IPS-15b (cell line): ENCODE measurements around the gene PDGFC.

Source experiments
- H3K27me3 ChIP-seq: one replicate; pipeline ENCODE4 v1.6.1; 2013; ENCODE audit warnings: low read length; ENCODE audit not compliant: control insufficient read depth, insufficient read depth
- H3K36me3 ChIP-seq: one replicate; pipeline ENCODE4 v1.6.1; 2013; ENCODE audit warnings: low read length; ENCODE audit not compliant: control insufficient read depth, insufficient read depth
- H3K4me1 ChIP-seq: one replicate; pipeline ENCODE4 v1.6.1; 2013; ENCODE audit warnings: mild to moderate bottlenecking, low read length; ENCODE audit not compliant: control insufficient read depth, insufficient read depth
- H3K4me3 ChIP-seq: one replicate; pipeline ENCODE4 v1.5.1; 2013; ENCODE audit warnings: low read depth, low read length
- H3K9ac ChIP-seq: one replicate; pipeline ENCODE4 v1.6.1; 2013; ENCODE audit warnings: low read depth, mild to moderate bottlenecking, low read length
- H3K9me3 ChIP-seq: one replicate; pipeline ENCODE4 v1.6.1; 2013; ENCODE audit warnings: mild to moderate bottlenecking, low read length; ENCODE audit not compliant: control insufficient read depth, insufficient read depth

The PDGFC gene

DNA sequence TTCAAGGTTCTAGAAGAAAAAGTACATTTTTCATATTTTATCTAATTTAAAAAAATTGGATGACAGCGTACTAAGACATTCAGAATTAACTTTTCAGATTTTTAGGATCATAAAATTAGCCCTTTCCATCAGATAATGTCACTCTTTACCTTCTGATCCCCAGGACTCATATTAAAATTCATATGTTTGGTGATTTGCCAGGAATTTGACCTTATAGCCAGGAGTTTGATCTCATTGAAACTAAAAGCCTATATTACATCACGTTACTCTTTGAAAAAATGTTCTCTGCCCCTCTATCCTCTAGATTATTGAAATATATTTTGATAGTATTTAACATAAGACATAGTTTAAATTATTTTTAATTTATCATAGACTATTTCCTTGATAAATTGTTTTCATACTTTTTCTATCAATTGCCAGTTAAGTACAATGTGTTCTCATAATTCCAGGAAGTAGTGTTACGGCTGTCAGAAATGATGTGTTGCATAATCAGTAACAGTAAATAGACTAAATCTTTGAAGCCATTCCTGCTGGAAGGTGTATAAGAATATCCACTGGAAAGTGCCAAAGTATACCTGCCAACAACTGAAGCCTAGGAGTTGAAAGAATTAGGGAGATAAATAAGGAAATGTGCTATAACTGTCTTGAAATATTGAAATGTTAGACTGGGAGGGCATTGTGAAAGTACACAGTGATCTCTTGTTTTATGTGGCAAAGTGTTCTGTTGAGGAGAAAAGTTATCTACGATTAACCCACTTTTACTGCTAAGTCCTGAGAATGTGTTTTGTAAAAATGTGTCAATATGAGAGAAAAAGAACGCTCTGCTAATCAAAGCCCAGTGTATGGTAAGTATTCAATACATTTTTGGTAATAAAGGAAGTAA lies 32.9 kb upstream of the PDGFC start:
- no peaks in the 10 kb centered on the region for H3K36me3 ChIP-seq
- H3K4me1 ChIP-seq: no peaks in the 10 kb centered on the region
- H3K27me3 ChIP-seq: no peaks in the 10 kb centered on the region
- H3K9me3 ChIP-seq: no peaks in the 10 kb centered on the region
- no peak overlapping the region for H3K4me3 ChIP-seq
- no peak overlapping the region for H3K9ac ChIP-seq

DNA sequence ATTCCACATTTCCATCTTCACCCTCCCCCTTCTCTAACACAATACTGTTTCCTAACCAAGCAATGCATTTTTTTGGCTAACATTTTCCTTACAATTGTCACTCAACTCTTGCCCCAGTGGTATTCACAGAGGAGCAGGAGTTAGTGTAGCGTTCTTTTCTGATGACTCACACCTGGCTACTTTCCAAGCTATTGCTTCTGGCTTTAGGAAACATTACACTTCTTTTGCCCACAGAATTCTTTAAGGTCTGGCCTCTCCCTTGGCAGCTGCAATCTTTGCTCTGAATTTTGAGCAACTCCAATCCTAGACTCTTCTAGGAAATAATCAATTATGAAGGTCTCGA lies 27.5 kb upstream of the PDGFC start:
- Histone ChIP-seq H3K9ac (no peak overlapping the region), H3K36me3 (no peaks in the 10 kb centered on the region), H3K4me3 (no peak overlapping the region)

GRCh38 chr4:156998500-156999174 lies 27.0 kb upstream of the PDGFC start:
- Histone ChIP-seq H3K9me3 (no peaks in the 10 kb centered on the region), H3K4me3 (no peak overlapping the region)

More for the DNA sequence above, 27.5 kb upstream of the PDGFC start:
- H3K9me3 ChIP-seq: no peaks in the 10 kb centered on the region
- no peaks in the 10 kb centered on the region for H3K27me3 ChIP-seq
- no peaks in the 10 kb centered on the region for H3K4me1 ChIP-seq

GRCh38 chr4:156992943-156993342 lies 21.3 kb upstream of the PDGFC start:
- no peak overlapping the region for H3K4me3 ChIP-seq
- no peaks in the 10 kb centered on the region for H3K9me3 ChIP-seq
- no peak overlapping the region for H3K9ac ChIP-seq
- H3K27me3 ChIP-seq: no peaks in the 10 kb centered on the region
- H3K4me1 ChIP-seq: no peaks in the 10 kb centered on the region
- H3K36me3 ChIP-seq: no peaks in the 10 kb centered on the region

More at GRCh38 chr4:156998500-156999174, 27.0 kb upstream of the PDGFC start:
- Histone ChIP-seq H3K36me3 (no peaks in the 10 kb centered on the region), H3K4me1 (no peaks in the 10 kb centered on the region), H3K9ac (no peak overlapping the region), H3K27me3 (no peaks in the 10 kb centered on the region)

DNA sequence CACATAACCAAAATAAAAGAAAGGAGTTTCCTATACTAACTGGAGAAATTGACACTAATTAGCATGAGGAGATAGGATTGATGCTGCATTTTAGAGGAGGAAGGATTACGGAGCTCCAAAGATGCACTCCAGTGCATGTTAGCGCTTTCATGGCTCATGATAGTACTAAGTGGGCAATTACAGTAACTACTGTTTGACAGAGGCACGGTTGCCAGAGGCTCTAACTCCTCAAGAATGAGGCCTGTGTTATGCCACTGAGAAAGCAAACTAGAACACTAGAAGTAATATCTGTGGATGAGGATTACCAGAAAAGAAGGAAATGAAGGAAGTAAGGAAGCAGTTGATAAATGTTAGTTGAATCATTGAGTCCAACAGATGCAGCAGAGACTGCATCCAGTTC lies 19.6 kb upstream of the PDGFC start:
- Histone ChIP-seq H3K36me3 (no peaks in the 10 kb centered on the region), H3K4me3 (no peak overlapping the region), H3K27me3 (no peaks in the 10 kb centered on the region), H3K4me1 (no peaks in the 10 kb centered on the region), H3K9ac (no peak overlapping the region), H3K9me3 (no peaks in the 10 kb centered on the region)

DNA sequence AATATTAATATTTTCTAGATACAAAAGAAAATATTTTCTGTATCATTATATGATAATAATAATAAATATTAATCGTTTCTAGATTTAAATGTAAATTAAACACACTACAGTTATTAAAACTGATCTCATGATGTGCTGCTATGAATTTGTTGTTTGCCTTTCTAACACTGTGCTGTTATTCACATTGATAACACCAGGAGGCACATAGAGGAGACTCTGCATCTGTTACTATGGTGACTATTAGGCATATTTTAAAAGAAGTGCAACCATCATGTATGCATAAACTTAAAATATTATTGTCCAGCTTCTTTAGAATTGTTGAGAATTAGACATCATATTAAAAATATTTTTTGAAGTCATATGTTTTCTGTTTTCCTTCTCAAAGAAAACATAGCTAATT lies 11.8 kb upstream of the PDGFC start:
- Histone ChIP-seq H3K27me3 (no peaks in the 10 kb centered on the region), H3K36me3 (no peaks in the 10 kb centered on the region), H3K9ac (no peak overlapping the region), H3K9me3 (no peaks in the 10 kb centered on the region), H3K4me3 (no peak overlapping the region), H3K4me1 (no peaks in the 10 kb centered on the region)

DNA sequence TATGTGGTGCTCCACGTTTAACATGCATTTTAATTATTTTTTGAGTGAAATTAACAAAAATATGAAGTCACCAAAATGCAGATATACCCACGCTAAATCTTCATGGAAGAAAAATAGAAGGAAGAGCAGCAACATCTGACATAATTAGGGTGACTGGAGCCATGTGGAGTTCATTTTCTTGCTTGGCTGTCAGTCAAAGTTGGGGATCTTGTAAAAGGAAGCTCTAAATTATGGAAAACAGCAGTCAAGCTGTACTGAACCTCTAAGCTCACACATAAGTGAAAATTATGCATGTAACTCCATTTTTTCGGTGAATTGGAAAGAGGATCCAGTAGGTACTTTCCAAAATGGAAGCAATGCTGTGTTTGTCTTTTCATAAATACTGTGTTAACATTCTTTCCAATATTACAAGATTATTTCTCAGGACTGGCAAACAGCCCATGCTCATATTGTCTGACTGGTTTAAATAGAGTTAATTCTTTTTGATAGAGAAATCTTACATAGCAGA lies 9.7 kb upstream of the PDGFC start:
- Histone ChIP-seq H3K27me3 (no peaks in the 10 kb centered on the region), H3K9ac (no peak overlapping the region), H3K4me3 (no peak overlapping the region), H3K4me1 (no peaks in the 10 kb centered on the region), H3K9me3 (no peaks in the 10 kb centered on the region), H3K36me3 (no peaks in the 10 kb centered on the region)

DNA sequence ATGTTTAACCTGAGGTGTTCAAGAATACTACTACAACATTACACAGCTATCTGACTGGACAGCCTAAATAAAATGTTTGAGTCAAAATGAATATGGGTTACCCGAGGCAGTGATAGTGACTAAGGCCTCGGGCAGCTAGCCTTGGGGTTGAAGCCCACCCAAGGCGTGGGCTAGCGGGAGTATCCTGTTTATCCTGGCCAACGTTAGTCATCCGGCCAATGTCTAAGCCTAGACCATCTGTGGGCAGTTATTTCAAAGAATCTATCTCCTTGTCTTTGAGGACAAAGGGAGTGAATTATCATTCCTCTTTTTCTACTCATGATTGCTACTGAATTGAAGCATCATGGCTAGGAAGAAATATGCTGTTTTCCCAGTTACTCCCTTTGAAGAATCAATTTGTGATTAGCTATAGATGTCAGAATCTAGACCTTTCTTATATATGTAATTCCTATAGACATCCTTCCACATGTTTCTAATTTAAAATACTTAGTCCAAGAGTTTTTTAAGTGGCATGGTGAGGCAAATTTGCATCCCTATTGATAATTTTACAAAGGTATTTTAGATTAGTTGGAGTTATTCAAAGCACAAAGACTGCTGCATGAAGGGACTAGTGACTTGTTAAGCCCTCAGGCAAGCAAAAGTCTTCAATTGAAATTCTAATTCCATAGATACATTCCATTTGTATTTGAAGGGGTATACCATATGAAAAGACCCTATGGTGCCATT lies 6.0 kb upstream of the PDGFC start:
- Histone ChIP-seq H3K9ac (no peak overlapping the region), H3K27me3 (no peaks in the 10 kb centered on the region), H3K4me3 (no peak overlapping the region), H3K36me3 (no peaks in the 10 kb centered on the region), H3K4me1 (peaks cover 2% of the 10 kb centered on the region), H3K9me3 (no peaks in the 10 kb centered on the region)

DNA sequence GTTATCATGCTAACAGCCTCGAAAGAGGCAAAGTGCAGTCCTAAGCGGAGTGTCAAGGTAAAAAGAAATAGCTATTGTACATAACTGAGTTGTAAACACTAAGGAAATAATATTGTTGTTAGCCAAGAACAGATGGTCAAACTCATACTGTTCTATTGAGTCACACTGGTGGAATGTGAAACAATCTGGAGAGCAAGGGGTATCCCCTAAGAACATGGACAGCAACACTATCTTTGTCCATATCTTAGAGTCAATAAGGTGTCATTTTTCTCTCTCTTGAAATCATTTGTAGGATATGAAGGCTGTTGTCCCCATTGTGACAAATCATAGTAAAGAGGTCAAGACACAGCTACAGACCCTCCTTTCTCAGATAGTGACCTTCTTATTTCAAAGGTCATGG lies 4.5 kb upstream of the PDGFC start:
- no peak overlapping the region for H3K4me3 ChIP-seq
- H3K9me3 ChIP-seq: no peaks in the 10 kb centered on the region
- no peaks in the 10 kb centered on the region for H3K36me3 ChIP-seq
- H3K4me1 ChIP-seq: peaks cover 8% of the 10 kb centered on the region
- H3K9ac ChIP-seq: no peak overlapping the region
- peaks cover 3% of the 10 kb centered on the region for H3K27me3 ChIP-seq

DNA sequence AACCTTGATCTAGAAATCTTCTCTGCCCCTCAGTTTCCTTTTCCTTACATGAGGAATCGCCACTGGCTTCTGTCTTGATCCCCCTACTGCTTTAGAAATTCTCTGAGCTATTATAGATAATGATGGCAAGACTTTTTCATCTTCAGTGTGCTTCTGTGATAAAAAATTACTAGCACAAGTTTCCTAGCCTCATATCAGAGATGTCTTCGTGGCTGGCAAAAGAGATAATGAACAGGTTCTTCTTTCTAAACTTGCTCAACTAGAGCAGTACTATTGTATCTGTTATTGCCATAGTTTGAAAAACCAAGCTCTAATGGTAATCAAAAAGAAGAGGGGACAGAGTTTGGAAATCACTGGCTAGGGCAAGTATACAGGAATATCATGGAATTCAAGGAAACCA lies 4.1 kb upstream of the PDGFC start:
- Histone ChIP-seq H3K9me3 (no peaks in the 10 kb centered on the region), H3K4me1 (peaks cover 8% of the 10 kb centered on the region), H3K4me3 (no peak overlapping the region), H3K9ac (no peak overlapping the region), H3K27me3 (peaks cover 3% of the 10 kb centered on the region), H3K36me3 (no peaks in the 10 kb centered on the region)

DNA sequence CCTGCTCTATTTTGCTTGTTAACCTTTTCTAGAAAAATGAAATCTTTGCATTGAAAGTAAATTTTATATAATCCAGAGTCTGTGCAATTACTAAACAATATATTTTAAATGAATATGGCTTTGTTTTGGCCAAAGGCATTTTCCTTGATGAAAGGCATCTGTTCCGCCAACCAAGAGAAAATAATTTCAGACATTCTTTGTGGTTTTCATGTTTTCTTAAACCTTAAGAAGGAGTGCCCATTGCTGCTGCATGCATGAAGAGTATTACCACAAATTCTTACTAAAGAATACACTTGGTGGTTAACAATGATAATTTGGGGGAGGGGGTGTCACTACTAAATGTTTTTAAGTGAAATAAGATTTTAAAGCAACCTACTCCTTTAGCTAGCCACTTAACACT lies 2.7 kb upstream of the PDGFC start:
- Histone ChIP-seq H3K4me3 (no peak overlapping the region), H3K27me3 (peaks cover 11% of the 10 kb centered on the region), H3K9ac (no peak overlapping the region), H3K9me3 (no peaks in the 10 kb centered on the region), H3K36me3 (no peaks in the 10 kb centered on the region), H3K4me1 (peaks cover 11% of the 10 kb centered on the region)
